CD4-positive, alpha-beta T cell treated with Interferon gamma for 1 hour (primary cell): Measurements from ENCODE around the gene PDAP1.

ENCODE experiments used
- DNase-seq: peaks from one replicate; pipeline ENCODE4 v3.0.0-alpha.2; 2020

PDAP1 gene

DNA sequence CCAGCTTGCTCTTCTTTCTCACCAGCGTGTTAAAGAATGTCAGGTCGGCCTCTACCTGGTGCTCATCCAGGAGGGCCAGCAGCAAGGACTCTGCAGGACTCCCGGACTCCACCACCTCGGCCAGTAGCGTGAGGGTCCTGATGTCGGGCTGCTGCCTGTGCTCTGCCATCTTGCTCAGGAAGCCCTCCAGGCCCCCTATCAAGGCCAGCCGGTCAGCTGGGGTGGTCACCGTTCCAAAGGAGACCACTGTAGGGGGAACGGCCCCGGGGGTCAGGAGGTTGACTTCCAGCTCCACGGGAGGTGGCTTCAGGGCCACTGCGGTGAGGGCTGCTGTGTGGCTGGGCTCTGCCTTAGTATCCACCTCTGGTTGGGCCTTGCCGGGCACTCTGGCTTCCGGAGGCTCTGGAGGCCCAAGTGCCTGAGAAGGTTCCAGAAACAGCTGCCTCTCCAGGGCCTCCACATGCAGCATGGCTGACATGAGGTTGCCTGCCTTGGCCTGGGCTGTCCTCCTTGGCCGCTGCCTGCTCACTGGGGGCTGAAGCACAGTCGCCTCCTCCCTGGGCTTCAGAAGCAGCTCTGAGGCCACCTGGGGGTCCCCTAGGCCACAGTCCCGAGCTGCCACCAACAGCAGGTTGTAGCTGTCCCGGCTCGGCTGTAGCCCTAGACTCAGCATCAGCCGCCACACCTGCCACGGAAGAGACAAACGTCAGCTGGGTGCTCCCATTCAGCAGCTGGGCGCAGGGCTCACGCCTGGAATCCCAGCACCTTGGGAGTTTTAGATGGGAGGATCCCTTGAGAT is 16.7 kb upstream of the PDAP1 start:
- no peak for DNase-seq

DNA sequence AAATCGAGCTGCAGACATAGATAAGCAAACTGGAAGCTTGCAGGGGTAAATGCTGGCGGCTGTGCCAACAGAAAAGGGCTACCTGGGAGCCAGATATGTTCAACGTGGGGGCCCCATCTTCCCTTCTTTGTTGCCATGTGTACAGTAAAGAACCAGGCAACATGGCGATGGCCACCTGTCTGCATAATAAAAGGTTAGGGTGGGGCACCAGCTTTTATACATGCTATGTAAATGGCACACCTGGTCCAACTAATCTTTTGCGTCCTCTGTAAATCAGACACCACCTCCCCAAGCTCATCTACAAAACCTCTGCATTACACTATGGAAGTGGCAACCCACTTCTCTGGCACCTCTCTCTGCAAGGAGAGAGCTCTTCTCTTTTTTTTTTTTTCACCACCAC is 14.2 kb upstream of the PDAP1 start:
- no peak for DNase-seq

DNA sequence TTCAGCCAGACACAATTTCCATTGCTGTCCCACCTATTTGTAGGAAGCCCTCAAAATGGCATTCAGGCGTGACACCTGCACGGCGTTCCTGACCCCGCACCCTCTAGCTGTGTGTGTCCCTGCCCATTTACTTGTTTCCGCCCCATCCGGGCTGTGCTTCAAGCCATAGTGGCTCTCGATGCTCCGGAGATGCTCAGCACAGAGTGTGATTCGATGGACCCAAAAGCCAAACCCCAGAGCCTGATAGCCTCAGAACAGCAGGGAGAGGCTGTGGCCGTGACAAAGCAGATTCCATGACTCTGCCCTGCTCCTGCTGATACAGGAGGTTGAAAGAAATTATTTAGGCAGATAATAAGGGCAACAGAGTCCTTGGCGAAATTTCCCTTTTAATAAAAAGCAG is 13.8 kb upstream of the PDAP1 start:
- DNase-seq: no peak

DNA sequence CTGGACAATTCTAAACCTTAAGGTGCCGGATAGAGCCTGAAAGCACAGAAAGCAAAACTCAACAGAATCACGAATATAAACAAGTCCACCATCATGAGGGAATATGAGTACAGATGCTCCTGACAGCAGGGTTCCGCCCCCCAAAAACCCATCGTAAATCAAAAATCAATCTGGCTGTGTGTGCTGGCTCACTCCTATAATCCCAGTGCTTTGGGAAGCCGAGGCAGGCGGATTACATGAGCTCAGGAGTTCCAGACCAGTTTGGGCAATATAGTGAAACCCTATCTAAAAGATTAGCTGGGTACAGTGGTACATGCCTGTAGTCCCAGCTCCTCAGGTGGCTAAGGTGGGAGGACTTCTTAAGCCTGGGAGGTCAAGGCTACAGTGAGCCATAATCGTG is 12.6 kb upstream of the PDAP1 start:
- DNase-seq: no peak

DNA sequence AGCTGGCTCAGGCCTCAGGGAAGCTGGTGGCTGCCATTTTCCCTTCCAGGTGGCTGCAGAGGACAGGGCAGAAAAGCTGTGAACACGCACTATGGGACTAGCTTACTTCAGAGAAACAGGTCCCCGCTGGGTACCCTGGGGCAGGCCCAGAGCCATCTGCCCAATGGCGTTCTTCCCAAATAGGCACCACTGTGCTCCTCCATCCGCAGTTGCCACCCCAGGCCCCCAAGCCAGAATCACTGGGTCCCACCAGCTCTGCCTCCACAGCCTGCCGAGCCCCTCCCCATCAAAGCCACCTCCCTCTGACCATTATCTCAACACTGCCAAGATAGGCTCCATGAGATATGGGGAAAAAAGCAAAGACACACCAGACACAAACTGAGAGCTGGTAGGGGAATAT is 11.8 kb upstream of the PDAP1 start:
- no peak for DNase-seq

DNA sequence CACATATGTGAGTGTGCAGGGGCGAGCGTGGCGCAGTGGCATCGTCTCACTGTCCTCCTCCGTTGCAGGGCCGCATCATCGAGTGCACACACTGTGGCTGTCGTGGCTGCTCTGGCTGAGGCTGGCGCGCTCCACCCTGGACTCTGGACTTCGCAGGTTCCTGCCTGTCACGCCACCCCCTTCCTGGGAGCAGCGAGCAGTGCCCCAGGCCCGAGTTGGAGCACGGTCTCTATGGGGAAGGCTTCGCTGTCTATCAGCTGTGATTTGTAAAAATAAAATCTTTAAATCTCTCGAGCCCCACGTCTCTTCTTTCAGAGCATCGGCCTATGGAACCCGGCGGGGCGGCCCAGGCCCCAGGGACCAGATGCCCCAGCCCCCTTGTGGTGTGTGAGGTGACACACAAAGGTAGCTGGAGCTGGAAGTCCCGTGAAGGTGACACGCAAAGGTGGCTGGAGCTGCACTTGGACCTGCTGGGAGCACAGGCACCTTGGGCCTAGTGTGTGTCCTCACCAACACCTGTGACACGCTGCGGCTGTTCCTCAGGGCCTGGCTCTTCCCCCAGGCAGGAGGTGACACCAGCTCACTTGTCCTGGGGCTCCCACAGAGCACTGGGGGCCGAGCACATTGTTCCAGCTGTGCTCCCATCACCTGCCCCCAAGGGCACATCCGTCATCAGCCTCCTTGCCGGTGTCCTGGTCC is 11.1 kb upstream of the PDAP1 start:
- no peak for DNase-seq

DNA sequence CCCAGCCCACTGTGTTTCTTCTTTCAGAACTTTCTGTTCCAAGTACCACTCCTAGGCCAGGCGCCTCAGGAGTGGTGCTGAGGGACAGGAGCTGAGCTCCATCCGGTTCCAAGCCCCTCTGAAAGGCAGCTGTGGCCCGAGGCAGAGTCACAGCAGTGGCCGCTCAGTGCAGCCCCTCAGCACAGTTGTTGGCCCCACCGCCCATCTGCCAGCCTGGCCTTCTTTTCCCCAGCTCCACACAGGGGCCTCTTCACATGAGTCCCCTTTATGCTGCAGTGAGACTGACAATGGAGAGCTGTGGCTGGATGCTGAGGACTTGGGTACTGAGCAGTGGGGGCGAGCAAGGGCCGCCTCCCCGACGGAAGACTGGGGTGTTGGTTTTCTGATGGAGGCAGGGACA is 9.9 kb upstream of the PDAP1 start:
- DNase-seq: no peak

DNA sequence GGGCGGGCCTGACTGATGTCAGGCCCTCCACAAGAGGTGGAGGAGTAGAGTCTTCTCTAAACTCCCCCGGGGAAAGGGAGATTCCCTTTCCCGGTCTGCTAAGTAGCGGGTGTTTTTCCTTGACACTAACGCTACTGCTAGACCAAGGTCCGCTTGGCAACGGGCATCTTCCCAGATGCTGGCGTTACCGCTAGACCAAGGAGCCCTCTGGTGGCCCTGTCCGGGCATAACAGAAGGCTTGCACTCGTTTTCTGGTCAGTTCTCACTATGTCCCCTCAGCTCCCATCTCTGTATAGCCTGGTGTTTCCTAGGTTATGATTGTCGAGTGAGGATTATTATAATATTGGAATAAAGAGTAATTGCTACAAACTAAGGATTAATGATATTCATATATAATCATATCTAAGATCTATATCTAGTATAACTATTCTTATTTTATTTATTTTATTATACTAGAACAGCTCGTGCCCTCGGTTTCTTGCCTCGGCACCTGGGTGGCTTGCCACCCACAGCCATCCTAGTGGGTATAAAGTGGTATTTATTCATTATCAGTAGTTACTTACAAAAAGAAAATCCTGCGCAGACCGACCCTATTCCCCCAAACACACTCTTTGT is 7.2 kb upstream of the PDAP1 start:
- DNase-seq: peak; percentile 19

DNA sequence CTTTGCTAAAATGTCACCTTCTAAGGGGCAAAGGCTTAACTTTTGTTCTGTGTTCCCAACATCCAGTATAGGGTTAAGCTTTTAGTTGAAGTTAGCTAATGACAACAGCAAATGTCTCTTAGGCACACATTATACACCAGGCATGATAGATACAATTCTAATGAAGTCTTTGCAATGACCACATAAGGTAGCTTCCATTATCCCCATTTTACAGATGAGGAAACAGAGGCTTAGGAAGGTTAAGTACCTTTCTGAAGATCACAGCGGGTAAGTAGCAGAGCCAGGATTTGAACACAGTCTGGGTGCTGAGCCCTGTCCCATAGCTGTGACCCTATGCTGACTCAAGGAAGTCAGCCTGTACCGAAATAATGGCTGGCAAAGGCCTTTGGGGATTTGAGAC is 2.2 kb upstream of the PDAP1 start:
- DNase-seq: no peak

DNA sequence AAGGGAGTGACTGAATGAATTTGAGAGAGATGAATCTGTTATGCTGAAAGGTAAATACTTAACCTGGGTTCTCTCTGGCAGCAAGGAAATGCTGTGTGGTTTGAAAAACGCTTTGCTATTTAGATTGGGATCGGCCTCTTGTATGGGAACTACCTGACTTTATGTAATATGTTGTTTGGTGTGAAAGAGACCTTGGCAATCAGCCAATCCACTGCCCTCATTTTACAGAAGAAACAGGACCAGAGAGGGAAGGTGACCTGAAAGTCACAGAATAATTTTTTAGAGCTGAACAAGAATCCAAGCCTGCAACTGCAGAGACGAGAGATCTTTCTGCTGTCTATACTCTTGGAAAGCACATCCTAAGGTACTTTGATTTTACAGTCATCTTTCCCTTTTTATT is 1.4 kb upstream of the PDAP1 start:
- DNase-seq: no peak

DNA sequence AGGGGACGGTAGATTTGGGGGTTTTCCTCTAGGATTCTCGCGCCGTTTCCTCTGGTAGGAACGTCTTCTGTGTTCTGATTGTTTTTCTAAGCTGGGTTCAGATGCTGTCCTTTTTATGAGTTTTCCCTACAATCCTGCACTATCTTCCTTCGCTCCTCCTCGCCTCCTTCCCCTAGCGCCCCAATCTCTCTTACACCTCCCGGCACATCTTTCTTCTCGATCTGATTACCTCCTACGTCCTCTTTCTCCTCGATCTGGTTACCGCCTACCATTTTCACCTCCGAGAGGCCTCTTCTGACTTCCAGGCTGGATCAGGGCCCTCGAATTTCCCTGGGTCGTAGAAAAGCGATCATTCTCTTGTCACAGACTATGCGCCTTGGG is 785 bp upstream of the PDAP1 start:
- no peak for DNase-seq

DNA sequence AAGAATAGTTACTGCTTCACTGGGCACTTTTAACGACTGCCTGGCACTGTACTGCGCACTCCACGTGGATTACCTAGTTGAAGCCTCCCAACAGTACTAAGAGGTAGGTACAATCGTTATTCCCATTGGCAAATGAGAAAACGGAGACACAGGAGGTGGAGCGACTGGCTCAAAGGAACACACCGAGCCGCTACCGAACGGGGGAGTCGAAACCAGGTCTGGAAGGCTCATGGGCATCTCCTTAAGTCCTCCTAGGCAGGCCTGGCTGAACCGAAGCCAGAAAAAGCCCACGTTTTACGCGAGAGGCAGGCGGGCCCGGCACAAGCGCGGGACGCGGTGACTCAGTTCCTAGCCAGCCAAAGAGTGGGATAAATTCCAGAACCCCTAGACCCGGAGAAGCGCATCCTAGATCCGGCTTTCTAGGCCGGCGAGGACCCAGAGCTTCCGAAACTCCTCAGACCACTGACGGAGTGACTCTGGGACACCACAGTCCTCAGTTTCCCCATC is 472 bp downstream of the PDAP1 start:
- no peak for DNase-seq

DNA sequence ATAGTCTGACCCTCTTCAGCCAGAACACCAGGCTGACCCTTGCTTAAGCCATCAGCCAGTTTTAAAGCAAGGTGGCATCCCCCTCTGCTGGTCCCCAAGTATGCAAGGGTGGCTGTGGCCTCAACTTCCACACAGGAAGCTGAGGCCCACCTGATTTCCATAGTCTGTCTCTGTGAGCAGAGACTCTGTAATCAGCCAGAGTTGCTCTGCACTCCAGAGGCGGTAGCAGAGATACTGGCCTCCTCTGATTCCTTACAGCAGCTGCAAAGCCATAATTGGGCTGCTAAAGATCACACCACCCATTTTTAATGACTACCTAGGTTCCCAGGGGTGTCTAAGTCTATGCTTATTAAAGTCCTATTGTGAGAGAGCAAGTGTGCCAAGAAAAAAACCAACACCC is 1.8 kb downstream of the PDAP1 start:
- no peak for DNase-seq

DNA sequence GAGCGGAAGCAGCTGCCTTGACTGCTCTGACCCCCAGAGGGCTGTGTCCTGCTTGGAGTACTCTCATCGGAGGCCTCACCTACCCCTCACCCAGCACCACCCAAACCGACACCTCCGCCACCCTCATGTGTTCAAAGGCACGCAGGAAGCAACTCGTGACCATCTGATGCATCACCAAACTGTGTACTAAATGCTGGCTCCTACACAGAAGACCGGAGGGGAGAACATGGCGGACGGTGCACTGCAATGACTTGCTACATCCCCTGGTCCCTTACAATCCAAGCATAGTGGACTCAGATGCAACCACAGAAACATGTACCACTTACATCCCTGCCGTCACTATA is 3.4 kb downstream of the PDAP1 start:
- no peak for DNase-seq

DNA sequence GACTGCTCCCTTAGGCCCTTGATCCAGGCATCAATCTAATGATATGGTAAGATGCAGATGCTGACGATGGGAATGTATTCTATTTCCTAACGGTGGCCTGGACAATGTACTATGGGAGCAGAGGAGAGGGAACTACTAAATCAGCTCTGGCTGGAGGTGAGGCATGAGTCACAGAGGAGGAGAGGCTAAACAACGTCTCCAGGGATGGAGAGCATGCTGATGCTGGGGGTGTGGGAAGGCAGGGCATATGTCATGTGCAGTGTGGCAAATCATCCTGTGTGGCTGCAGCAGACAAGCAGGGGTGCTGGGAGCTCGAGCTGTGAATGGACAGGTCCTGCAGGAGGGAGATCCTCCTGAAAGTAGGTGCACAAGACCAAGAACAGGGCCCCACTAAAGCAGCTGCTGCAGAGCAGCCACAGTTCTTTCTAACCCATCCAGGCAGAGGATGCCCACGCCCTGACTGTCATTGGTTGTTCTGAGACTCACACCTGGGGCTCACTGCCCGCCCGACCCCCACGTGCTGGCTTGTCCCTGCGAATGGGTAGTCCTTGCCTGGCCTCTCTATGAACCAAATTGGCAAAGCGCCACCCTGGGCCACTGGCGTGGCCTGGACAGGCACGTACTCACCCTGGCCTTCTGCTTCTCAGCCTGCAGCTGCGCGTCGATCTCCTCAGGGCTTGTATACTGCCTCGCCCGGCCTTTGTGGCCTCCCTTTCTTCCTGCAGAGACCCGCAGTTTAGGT is 4.0 kb downstream of the PDAP1 start:
- no peak for DNase-seq

DNA sequence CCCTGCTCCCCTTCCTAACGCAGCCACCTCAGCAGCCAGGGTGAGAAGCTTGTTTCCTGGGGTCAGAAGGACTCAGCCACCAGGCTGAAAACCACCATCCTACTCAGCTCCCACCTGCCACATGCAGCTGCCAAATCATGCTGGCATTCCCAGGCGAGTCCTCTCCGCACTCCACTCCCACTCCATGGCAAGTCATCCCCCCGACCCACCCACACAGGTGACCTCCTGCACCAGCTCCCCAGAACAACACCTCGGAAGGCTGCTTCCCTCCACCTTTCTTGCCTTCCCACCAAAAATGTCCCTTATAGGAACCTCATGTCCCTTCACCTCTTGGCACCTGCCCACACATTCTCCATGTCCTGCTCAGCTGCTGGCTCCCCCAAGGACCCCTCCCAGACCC is 4.6 kb downstream of the PDAP1 start:
- no peak for DNase-seq

DNA sequence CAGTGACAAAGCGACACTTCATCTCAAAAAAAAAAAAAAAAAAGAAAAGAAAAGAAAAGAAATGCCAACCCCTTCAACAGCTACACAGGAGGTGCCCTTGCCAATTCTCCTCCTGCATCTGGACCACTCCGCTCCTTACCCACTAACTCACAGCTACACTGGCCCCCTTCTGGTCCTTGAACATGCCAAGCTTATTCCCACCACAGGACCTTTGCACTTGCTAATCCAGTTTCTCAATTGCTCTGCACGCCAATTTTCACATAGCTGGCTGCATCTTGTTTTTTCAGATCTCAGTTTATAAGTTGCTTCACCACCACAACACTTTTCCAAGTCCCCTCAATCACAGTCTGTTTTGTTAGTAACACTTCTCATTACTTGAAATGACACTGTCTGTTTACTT is 5.5 kb downstream of the PDAP1 start:
- DNase-seq: no peak

DNA sequence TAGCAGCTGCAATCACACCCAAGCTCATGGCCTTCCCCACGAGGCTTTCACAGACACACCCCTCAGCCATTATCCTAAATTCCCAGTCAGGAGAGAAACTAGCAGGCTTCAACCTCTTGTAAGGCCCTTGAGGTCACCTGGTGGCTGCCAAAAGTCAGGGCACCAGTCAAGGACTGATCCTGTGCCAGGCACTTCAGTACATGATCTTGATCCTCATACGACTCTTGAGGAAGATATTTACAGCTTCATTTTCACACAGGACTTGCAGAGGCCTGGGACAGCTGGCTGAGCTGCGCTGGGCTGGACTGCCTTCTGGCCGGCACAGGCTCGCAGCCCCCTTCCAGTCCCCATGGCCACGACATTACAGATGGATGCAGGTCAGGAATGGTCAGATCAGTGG is 8.8 kb downstream of the PDAP1 start:
- no peak for DNase-seq

DNA sequence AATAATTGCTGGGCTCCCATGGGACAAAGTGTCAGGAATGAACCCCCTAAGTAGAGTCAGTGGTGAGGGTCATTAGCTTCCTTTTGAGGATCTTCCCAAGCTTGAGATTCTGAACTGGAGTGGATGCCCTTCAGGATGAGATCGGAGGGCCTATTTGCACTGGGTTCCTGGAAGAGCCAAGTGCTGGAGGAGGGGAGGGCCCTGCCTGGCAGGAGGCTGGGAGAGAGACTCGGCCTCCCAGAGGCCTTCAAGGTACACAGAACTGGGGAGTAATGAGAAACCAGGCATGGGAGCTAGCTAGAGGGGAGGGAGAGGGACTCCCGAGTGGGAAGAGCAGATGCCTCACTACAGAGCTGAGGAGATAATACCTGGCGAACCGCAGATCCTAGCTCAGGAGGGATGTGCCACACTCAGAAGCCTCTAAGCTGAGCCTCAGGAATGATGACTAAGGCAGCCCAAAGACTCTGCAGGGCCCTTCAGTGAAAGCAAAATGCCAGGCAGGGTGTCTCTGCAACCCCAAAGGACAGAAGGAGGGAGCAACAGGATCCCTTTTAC is 9.4 kb downstream of the PDAP1 start:
- DNase-seq: no peak

DNA sequence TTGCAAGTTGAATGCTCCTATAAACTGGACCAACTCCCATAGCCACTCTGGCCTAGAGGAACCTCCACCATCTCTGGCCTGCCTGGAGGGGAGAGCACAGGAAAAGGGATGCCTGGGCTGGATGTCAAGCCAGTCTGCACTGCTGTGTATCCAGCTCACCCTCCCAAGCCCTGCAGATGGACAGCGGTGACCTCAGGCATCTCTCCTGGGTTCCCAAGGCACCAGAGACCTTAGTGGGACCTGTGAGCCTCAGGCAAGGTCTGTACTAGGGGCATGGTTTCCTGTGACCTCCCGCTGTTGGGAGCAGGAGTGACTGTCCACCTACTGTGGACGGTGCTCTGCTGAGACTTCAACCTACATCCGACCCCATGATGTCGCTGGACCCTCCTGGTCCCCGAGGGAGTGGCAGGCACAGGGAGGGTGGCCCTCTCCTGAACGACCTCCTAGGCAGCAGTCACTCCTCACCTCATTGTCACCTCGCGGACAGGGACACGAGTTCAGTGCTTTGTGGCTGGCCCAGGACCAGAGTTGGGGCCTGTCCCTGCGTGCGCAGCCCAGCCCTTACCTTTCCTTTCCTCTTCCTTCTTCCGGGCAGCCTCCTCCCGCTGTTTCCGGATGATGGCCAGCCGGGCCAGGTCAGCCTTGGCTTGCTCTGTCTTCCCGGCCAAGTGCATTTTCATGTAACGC is 11.0 kb downstream of the PDAP1 start:
- no peak for DNase-seq

DNA sequence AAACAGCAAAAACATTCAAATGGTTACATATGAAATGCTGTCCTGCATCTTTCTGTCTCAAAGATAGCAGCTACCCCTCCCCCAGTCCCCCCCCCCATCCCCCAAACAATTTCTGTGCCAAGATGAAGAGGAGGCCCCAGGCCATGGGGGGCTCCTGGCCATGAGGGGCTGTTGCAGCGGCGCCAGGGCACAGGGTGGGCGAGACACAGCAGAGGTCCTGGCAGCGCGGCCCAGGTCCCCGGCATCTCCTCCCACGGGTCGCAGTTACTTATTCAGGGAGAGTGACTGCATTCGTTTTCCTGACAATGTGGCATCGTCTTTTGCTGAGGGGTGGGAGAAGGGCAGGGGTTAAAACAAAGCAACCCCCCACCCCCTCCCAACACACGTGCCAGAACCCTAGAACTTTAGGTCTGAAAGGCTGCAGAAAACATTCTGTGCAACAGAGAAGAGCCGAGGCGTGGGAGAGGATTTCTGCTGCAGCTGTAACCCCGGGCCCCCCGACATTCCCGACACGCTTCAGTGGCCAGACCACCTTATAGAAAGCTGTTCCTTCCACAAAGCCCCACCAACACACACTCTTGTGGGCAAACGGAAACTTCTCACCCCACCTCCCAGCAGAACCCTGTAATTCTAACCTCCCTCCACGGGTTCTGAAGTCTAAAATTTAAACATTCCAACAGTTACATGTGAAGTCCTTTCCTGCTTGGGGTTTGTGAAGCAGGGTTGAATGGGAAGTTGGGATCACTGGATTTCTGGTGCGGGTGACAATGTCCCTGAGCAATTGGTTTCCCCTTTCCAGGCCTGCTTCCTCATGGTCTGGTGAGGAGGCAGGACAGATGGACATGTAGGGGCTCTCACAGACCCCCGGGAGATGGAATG is 11.7 kb downstream of the PDAP1 start:
- DNase-seq: no peak
